Left renal cortex interstitium (tissue), 4 donors: ENCODE measurements around the gene SSUH2. TPM values are rescaled to one million over a fixed set of nuclear protein-coding genes. Genes with fewer than 3 reads are reported as not detected.

Experiments used
- DNase-seq, 4 donors: peaks; one replicate each; pipeline ENCODE4 v3.0.0-alpha.2; 2013; ENCODE audit warnings: low read depth in 4 of 4, low spot score in 2 of 4, missing footprints in 1 of 4
- polyA plus RNA-seq, 4 donors: library from polyadenylated mRNA; unstranded; fragments of 120-200 nt; gene quantifications; one replicate each; pipeline ENCODE4 v1.2.1, GENCODE V29; 2013; ENCODE audit not compliant: insufficient read length in 4 of 4

Gene SSUH2
- polyA plus RNA-seq, 4 donors: 4.1 to 5.7 (median 4.7) TPM

- no peak for DNase-seq
Observed at GRCh38 chr3:8618950-8619349, 25.6 kb downstream of the SSUH2 start.

DNA sequence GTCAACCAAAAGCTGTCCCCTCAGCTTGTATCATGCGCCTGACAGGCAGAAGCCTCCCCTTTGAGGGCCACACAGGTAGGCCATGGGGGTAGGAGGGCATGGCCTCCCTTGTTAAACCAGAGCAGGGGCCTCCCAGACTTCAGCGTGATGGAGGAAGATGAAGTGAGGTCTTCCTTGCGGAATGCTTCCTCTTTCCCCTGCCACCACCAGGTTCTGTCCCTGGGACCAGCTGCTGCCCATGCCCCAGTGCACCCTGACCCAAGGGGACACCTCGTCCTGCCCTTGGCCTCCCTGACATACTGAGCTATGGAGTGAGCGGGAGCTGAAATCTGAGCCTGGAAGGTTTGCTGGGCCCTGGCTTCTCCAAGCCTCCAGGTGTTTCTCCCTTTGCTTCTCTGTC is 26.7 kb downstream of the SSUH2 start:
- no peak for DNase-seq

DNA sequence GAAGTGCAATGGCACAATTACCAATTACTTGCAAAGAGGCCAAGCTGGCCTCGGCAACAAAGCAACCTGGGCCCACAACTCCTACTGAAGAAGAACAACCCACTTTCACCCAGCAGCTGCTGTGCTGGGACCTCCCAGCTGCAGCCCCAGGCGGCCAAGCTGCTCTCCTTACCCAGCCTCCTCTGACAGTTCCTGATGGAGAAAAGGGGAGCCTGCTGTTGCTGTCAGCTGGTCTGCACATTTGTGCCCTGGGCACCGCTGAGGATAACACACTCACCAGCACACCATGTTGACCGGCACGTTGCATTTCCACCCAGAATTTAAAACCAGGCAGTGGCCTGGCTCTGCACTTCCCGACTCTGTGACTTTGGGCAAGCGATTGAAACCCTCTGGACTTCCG is 33.6 kb downstream of the SSUH2 start:
- no peak for DNase-seq

DNA sequence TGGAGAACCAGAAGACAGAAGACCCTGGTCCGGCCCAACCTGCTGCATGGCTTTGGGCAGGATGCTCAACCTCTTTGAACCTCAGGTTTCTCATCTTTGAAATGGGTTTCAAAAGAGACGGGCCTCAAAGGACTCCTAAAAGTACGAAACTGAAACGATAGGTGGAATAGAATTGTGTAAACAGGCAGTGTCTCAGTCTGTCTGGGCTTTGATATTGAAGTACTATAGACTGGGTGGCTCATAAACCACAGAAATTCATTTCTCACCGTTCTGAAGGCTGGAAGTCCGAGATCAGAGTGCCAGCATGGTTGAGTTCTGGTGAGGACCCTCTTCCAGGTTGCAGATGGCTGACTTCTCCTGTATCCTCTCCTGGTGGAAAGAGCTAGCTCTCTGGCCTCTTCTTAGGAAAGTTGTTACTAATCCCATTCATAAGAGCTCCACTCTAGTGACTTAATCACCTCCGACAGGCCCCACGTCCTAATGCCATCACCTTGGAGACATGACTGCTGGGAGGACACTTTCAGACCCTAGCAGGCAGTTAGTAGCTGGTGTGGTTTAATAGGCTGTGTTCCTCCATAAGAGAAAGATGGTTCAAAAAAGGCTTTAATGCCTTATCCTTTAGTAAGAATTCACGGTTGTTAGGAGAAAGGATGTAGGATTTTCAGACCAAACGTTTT is 35.7 kb downstream of the SSUH2 start:
- DNase-seq: no peak

GRCh38 chr3:8608041-8608790 is 36.4 kb downstream of the SSUH2 start:
- no peak for DNase-seq

- DNase-seq: peak in 1 of 4 donors; percentile 53
Observed at GRCh38 chr3:8607234-8608040, 37.2 kb downstream of the SSUH2 start.

GRCh38 chr3:8606701-8607231 is 37.8 kb downstream of the SSUH2 start:
- DNase-seq: no peak

- no peak for DNase-seq
Observed at GRCh38 chr3:8604988-8605387, 39.6 kb downstream of the SSUH2 start.

GRCh38 chr3:8604006-8604405 is 40.6 kb downstream of the SSUH2 start:
- DNase-seq: no peak

GRCh38 chr3:8603115-8603710 is 41.4 kb downstream of the SSUH2 start:
- no peak for DNase-seq

DNA sequence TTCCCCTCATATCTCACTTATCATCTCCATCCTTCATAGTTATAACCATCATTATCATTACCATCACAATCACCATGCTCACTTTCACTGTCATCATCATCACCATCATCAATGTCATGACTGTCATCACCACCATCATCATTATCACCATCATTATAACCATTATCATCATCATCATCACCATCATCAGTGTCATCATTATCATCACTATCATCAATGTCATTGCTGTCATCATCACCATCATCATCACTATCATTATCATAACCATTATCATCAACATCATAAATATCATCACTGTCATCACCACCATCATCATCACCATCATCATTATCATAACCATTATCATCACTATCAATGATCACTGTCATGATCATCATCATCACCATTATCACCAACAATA is 44.1 kb downstream of the SSUH2 start:
- DNase-seq: no peak

- DNase-seq: no peak
Observed at GRCh38 chr3:8599146-8599545, 45.5 kb downstream of the SSUH2 start.

DNA sequence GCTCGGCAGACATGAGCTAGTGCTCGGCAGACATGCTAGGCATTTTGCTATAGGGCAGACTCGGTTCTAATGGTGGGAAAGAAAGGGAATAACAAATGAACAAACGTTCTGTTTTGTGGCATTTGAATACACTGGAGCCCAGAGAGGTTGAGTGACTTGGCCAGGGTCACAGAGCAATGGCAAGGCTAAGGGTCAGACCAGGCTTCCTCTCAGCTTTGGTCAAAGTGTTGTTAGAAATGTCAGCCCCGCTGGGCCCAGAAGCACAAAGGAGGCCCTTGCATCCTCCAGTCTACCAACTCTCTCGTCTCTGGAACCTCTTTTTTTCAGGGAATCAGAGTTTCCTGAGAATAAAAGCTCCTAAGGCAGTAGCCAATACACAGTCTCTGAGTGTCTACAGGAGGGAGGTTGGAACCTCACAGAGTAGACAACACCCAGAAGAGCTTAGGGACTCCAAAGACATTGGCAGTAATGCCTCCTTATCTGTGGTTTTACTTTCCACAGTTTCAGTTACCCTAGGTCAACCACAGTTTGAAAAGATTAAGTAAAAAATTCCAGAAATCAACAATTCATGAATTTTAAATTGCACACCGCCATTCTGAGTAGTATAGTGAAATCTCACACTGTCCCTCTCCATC is 47.3 kb downstream of the SSUH2 start:
- DNase-seq: no peak

GRCh38 chr3:8596321-8597218 is 48.0 kb downstream of the SSUH2 start:
- DNase-seq: no peak

- no peak for DNase-seq
Observed at GRCh38 chr3:8595695-8596115, 48.9 kb downstream of the SSUH2 start.

GRCh38 chr3:8595252-8595651 is 49.3 kb downstream of the SSUH2 start:
- no peak for DNase-seq

- DNase-seq: peak in 1 of 4 donors; percentile 7
Observed at GRCh38 chr3:8593021-8593827, 51.4 kb downstream of the SSUH2 start.

GRCh38 chr3:8589880-8590556 is 54.6 kb downstream of the SSUH2 start:
- DNase-seq: no peak
